Fibroblast of lung (primary cell): ENCODE measurements around the gene WSCD2. TPM values are rescaled to one million over a fixed set of nuclear protein-coding genes. Genes with fewer than 3 reads are reported as not detected.

Source experiments
- DNase-seq, 2 donors: peaks; one replicate each; pipeline versions ENCODE4 v3.0.0 to v3.0.0-alpha.2; 2010; ENCODE audit warnings: low read depth in 2 of 2
- H2AFZ ChIP-seq: 2 replicates; pipeline ENCODE4 v1.5.1; 2012; ENCODE audit warnings: low read length, control low read depth, inconsistent platforms
- H3K27ac ChIP-seq: 2 replicates; pipeline ENCODE4 v1.5.1; 2011; ENCODE audit warnings: low read length, control low read depth; ENCODE audit not compliant: insufficient read depth
- H3K27me3 ChIP-seq: 2 replicates; pipeline ENCODE4 v1.5.1; 2011; ENCODE audit warnings: mild to moderate bottlenecking, low read length; ENCODE audit not compliant: control insufficient read depth, insufficient read depth
- H3K36me3 ChIP-seq: 2 replicates; pipeline ENCODE4 v1.5.1; 2011; ENCODE audit warnings: low read length; ENCODE audit not compliant: control insufficient read depth, insufficient read depth
- H3K4me1 ChIP-seq: 2 replicates; pipeline ENCODE4 v1.5.1; 2011; ENCODE audit warnings: low read length; ENCODE audit not compliant: control insufficient read depth, insufficient read depth; ENCODE audit errors: extremely low read depth
- H3K4me2 ChIP-seq: 2 replicates; pipeline ENCODE4 v1.5.1; 2011; ENCODE audit warnings: low read length, control low read depth; ENCODE audit not compliant: insufficient read depth; ENCODE audit errors: extremely low read depth
- H3K4me3 ChIP-seq, 4 experiments: fragments of 200-600 bp in 1 of 4; sonication (generic) in 1 of 4; replicated peaks in 1 of 4; 2 replicates each; pipeline ENCODE4 v1.5.1; 2011 to 2016; ENCODE audit warnings: low read length in 4 of 4, low read depth in 3 of 4, mild to moderate bottlenecking in 3 of 4, control low read depth in 2 of 4, inconsistent platforms in 1 of 4, mixed read lengths in 1 of 4; ENCODE audit not compliant: insufficient read depth in 1 of 4; ENCODE audit errors: control extremely low read depth in 1 of 4
- H3K79me2 ChIP-seq: 2 replicates; pipeline ENCODE4 v1.5.1; 2012; ENCODE audit warnings: mild to moderate bottlenecking, low read length, inconsistent platforms; ENCODE audit not compliant: control insufficient read depth, insufficient read depth
- H3K9ac ChIP-seq: 2 replicates; pipeline ENCODE4 v1.5.1; 2011; ENCODE audit warnings: mild to moderate bottlenecking, low read length, control low read depth; ENCODE audit not compliant: insufficient read depth
- H3K9me3 ChIP-seq: 2 replicates; pipeline ENCODE4 v1.5.1; 2012; ENCODE audit warnings: low read depth, low read length; ENCODE audit not compliant: control insufficient read depth, insufficient read depth
- H4K20me1 ChIP-seq: 2 replicates; pipeline ENCODE4 v1.5.1; 2011; ENCODE audit warnings: low read length; ENCODE audit not compliant: control insufficient read depth, insufficient read depth; ENCODE audit errors: extremely low read depth
- CTCF ChIP-seq, 2 donors: IDR thresholded peaks in 1 of 2; conservative IDR thresholded peaks in 1 of 2; 1 replicate in 1 of 2; 2 replicates in 1 of 2; pipeline ENCODE4 v1.5.1; 2011 to 2012; ENCODE audit warnings: low read length in 2 of 2, control low read depth in 1 of 2, inconsistent platforms in 1 of 2, low read depth in 1 of 2, mild to moderate bottlenecking in 1 of 2
- EZH2 ChIP-seq: IDR thresholded peaks from 2 replicates; pipeline ENCODE4 v1.5.1; 2012; ENCODE audit warnings: low read length, control low read depth, mild to moderate bottlenecking; ENCODE audit errors: missing control alignments
- polyA plus RNA-seq, 2 donors: library from polyadenylated mRNA; depleted of rRNA in 1 of 2; stranded (reverse) in 1 of 2; unstranded in 1 of 2; fragments of >200 nt; gene quantifications; 2 replicates each; pipeline ENCODE4 v1.2.1, GENCODE V29; 2011 to 2012; ENCODE audit warnings: missing spikeins in 1 of 2
- total RNA-seq: library from RNA; depleted of rRNA; stranded (reverse); fragments of >200 nt; gene quantifications from 2 replicates; pipeline ENCODE4 v1.2.1, GENCODE V29; 2014

Gene WSCD2
- total and polyA plus RNA-seq, 2 donors (not counting 1 experiment from before 2014, with no cell fraction given) = not detected

DNA sequence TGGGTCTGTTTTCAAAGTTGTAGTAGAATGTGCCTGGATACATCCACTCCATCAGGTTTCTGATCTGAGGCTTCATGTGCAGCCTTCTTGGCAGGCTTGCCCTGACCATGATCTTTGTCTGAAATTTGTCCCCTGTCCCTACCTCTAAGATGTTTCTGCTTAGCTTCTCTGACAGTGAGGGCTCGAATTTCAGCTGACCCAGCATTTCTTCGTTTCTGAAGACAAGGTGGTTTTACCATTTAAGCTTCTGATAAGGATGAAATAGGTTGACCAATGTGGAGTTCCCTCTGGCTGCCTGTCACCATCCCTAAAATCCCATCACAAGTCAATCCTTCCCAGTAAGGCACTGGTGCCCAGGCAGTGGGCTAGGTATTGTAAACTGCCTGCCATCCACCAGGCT, 153.1 kb downstream of the WSCD2 start:
- TF ChIP-seq EZH2 (no peak), CTCF (conservative IDR thresholded peaks at IDR 0.05 in 1 of 2, IDR thresholded peaks at IDR 0.05 in 1 of 2; ENCODE audit: low read depth in 1 of 2, low read length in 2 of 2) (no peak)
- H2AFZ ChIP-seq = no peak overlapping the region
- H4K20me1 ChIP-seq = no peaks in the 10 kb centered on the region
- no peaks in the 10 kb centered on the region for H3K36me3 ChIP-seq
- H3K27me3 ChIP-seq = no peaks in the 10 kb centered on the region
- H3K79me2 ChIP-seq = no peaks in the 10 kb centered on the region
- no peaks in the 10 kb centered on the region for H3K9me3 ChIP-seq
- no peak overlapping the region for H3K9ac ChIP-seq
- H3K27ac ChIP-seq = no peak overlapping the region
- no peak for DNase-seq
- no peak overlapping the region for H3K4me2 ChIP-seq
- H3K4me3 ChIP-seq = no peak overlapping the region
- no peaks in the 10 kb centered on the region for H3K4me1 ChIP-seq

DNA sequence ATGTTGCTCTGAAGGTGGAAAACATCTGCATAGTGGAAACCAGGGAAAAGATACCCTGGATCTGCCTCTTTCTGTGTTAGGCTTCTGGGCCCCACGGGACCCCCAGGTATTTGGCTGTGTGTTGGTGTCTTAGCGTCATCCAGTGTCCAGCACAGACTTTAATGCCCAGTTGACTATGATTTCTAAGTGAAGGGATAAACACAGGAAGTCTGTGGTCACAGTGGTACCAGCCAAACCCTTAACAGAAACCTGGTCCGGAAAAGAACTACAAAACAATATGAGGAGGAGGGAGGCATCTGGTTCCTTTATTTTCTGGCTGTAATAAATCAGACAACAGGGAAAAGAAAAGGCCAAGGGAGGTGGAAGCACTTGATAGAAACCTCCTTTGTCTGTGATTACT, 153.6 kb downstream of the WSCD2 start:
- no peaks in the 10 kb centered on the region for H3K79me2 ChIP-seq
- H4K20me1 ChIP-seq = no peaks in the 10 kb centered on the region
- no peaks in the 10 kb centered on the region for H3K36me3 ChIP-seq
- H3K4me2 ChIP-seq = no peak overlapping the region
- no peak overlapping the region for H3K27ac ChIP-seq
- no peak overlapping the region for H3K4me3 ChIP-seq
- H3K9ac ChIP-seq = no peak overlapping the region
- TF ChIP-seq EZH2 = no peak
- no peak for TF ChIP-seq CTCF (conservative IDR thresholded peaks at IDR 0.05 in 1 of 2, IDR thresholded peaks at IDR 0.05 in 1 of 2; ENCODE audit: low read depth in 1 of 2, low read length in 2 of 2)
- H3K4me1 ChIP-seq = no peaks in the 10 kb centered on the region
- no peaks in the 10 kb centered on the region for H3K9me3 ChIP-seq
- DNase-seq = no peak
- no peak overlapping the region for H2AFZ ChIP-seq
- no peaks in the 10 kb centered on the region for H3K27me3 ChIP-seq

DNA sequence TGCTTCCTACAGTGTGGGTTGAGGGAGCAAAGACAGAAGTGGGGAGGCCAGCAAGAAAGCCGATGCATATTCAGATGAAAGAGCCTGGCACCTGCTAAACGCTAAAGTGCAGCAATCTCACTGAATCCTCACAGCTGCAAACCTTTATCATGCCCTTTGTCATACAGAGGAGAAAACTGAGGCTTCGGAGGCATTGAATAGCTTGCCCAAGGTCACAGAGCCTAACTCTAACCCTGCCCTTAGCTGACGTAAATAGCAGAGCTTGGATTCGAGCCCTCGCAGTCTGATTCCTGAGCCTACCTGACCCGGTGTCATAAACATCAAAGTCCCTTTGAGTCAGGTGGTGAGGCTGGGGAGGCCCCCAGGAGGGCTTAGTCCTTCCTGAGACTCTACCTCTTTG, 155.1 kb downstream of the WSCD2 start:
- H3K79me2 ChIP-seq = no peaks in the 10 kb centered on the region
- H3K4me2 ChIP-seq = no peak overlapping the region
- no peak for TF ChIP-seq CTCF (conservative IDR thresholded peaks at IDR 0.05 in 1 of 2, IDR thresholded peaks at IDR 0.05 in 1 of 2; ENCODE audit: low read depth in 1 of 2, low read length in 2 of 2)
- TF ChIP-seq EZH2 = no peak
- H3K27me3 ChIP-seq = no peaks in the 10 kb centered on the region
- H3K36me3 ChIP-seq = no peaks in the 10 kb centered on the region
- no peak overlapping the region for H3K4me3 ChIP-seq
- no peak overlapping the region for H3K27ac ChIP-seq
- H3K4me1 ChIP-seq = no peaks in the 10 kb centered on the region
- DNase-seq = no peak
- no peak overlapping the region for H2AFZ ChIP-seq
- no peaks in the 10 kb centered on the region for H3K9me3 ChIP-seq
- no peaks in the 10 kb centered on the region for H4K20me1 ChIP-seq
- H3K9ac ChIP-seq = no peak overlapping the region
